Omental fat pad (tissue), 4 donors: ENCODE data around the gene ZMIZ1. TPM values are rescaled to one million over a fixed set of nuclear protein-coding genes. Genes with fewer than 3 reads are reported as not detected.

Experiments
- ATAC-seq: fragments of 150-250 bp; one replicate; pipeline ENCODE4 v1.9.1; 2016; ENCODE audit warnings: mild to moderate bottlenecking, moderate library complexity; ENCODE audit not compliant: low FRiP score
- DNase-seq: peaks from one replicate; pipeline ENCODE4 v3.0.0-alpha.2; 2019; ENCODE audit warnings: low spot score
- total RNA-seq, 4 donors: library from RNA; depleted of rRNA; stranded (reverse); fragments of >200 nt; gene quantifications; one replicate each; pipeline ENCODE4 v1.1.0, GENCODE V29; 2016
- TF ChIP-seq, protein P1 (sequence below), 3 donors: fragments of 450-650 bp; IDR thresholded peaks; one replicate each; pipeline ENCODE4 v1.5.1; 2016 to 2017; ENCODE audit warnings: antibody characterized with exemption in 3 of 3, mild to moderate bottlenecking in 3 of 3, moderate library complexity in 2 of 3

ZMIZ1 gene
- total RNA-seq, 4 donors from 2014 or later = 24.2 to 64.8 (median 43.1) TPM

- TF ChIP-seq, protein P1, sequence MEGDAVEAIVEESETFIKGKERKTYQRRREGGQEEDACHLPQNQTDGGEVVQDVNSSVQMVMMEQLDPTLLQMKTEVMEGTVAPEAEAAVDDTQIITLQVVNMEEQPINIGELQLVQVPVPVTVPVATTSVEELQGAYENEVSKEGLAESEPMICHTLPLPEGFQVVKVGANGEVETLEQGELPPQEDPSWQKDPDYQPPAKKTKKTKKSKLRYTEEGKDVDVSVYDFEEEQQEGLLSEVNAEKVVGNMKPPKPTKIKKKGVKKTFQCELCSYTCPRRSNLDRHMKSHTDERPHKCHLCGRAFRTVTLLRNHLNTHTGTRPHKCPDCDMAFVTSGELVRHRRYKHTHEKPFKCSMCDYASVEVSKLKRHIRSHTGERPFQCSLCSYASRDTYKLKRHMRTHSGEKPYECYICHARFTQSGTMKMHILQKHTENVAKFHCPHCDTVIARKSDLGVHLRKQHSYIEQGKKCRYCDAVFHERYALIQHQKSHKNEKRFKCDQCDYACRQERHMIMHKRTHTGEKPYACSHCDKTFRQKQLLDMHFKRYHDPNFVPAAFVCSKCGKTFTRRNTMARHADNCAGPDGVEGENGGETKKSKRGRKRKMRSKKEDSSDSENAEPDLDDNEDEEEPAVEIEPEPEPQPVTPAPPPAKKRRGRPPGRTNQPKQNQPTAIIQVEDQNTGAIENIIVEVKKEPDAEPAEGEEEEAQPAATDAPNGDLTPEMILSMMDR (IDR thresholded peaks at IDR 0.05) = no peak
- DNase-seq (no peak), ATAC-seq (no peak)
Measured at GRCh38 chr10:79130846-79131245, 62.1 kb downstream of the ZMIZ1 start.

GRCh38 chr10:79131836-79132631 is 63.3 kb downstream of the ZMIZ1 start:
- ATAC-seq (no peak), DNase-seq (no peak)
- TF ChIP-seq, protein P1 (IDR thresholded peaks at IDR 0.05) = no peak

GRCh38 chr10:79132681-79133381 is 64.1 kb downstream of the ZMIZ1 start:
- TF ChIP-seq, protein P1 (IDR thresholded peaks at IDR 0.05) = no peak
- DNase-seq = no peak
- no peak for ATAC-seq

DNA sequence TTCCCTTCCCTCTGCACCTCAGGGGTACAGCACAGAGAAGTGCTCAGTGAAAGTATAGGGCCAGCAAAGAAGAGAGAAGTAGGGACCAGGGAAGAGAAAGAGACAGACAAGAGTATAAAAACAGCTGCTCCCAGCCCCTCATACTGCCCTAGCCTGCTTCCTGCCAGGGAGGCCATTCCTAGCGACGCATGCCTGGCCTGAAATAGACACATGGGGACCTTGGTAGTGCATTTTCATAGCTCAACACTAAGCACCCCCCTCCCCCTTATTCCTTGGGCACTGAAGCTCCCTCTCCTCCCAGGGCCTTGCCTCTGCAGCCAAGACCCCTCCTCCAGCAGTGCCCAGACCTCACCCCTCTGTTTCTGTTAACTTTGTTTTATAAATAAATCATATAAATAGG is 64.7 kb downstream of the ZMIZ1 start:
- DNase-seq (no peak), ATAC-seq (no peak)
- TF ChIP-seq, protein P1 (IDR thresholded peaks at IDR 0.05) = no peak

DNA sequence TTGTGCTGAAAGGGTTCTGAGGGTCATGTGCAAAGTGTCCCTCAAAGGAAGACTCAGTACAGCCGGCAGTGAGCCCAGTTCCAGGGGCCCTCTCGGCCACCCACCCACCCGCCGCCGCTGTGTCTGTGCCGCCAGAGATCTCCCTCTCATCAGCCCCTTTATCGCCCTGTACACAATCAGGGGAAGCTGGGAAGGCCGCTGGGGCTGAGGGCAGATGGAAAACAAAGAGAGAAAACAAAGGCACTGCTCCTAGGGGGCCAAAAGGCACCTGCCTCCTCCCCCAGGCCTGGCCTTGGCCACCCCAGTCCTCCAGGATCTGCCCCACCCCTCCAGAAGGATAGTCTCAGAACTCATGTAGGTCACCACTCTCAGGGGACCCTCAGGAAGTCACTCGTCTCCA is 67.0 kb downstream of the ZMIZ1 start:
- ATAC-seq = no peak
- TF ChIP-seq, protein P1 (IDR thresholded peaks at IDR 0.05) = no peak
- no peak for DNase-seq

DNA sequence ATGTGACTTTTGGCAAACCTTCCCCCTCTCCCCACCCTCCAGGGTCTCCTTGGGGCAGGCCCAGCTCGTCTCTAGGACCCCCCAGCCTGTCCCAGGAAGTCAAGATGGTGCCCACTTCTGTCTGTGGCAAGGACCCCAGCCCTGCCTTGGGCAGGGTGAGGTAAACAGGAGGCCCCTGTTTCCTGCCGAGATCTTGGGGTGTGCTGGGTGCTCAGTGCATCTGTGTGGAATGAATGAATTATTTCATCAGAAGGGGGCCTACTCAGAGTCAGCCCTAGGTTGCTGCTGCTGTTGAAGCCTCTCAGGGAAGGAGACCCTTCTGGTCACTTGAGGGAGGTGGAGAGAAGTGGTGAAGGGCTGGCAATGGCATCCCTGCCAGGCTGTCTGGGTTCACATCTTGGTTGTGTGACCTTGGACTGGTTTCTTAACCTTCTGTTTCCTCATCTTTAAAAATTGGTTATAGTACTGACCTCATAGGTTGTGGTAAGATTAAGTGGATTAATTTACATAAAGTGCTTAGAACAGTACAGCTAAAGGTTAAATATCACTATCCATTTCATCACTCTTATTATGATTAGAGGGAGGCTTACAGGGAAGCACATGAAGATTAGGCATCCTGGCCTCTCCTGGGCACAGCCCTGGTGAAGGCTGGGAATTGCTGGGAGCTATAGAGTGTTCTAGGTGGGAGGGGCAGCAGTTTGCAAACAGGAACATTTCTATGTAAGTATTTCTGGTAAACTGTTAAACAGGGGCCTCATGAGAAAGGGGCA is 67.7 kb downstream of the ZMIZ1 start:
- ATAC-seq (peak; percentile 11), DNase-seq (no peak)
- TF ChIP-seq, protein P1 (IDR thresholded peaks at IDR 0.05) = no peak
